GM12878 (cell line): ENCODE measurements around the gene KLHL3. TPM values are rescaled to one million over a fixed set of nuclear protein-coding genes. Genes with fewer than 3 reads are reported as not detected.

Source experiments
- ATAC-seq: fragments of 200-7000 bp; cut with Tn5 transposase; 3 replicates; pipeline ENCODE4 v1.9.1; 2020; ENCODE audit warnings: mild to moderate bottlenecking, moderate library complexity
- BruUV-seq: library from RNA; stranded (reverse); fragments of 400-500 nt; replicated peaks from 2 replicates; lab custom pipeline; 2021; lab: Mats Ljungman, UMichigan
- CTCF ChIA-PET: fragments of 300-600 bp; sonication (Branson Sonifier 250); formaldehyde crosslinking; extraction: SDS; loops from one replicate; lab custom pipeline; 2021; ENCODE audit warnings: inconsistent platforms; lab: Yijun Ruan, JAX
- POLR2A ChIA-PET: fragments of 350-600 bp; formaldehyde crosslinking; extraction: SDS; loops from one replicate; lab custom pipeline; 2021; ENCODE audit warnings: inconsistent platforms; lab: Charles Lee
- RAD21 ChIA-PET: fragments of 300-600 bp; sonication (Branson Sonifier 250); formaldehyde crosslinking; loops from one replicate; lab custom pipeline; 2023; ENCODE audit warnings: antibody characterized with exemption; ENCODE audit not compliant: unreplicated experiment; lab: Charles Lee
- SMC1A ChIA-PET: fragments of 300-600 bp; sonication (Branson Sonifier 250); formaldehyde crosslinking; loops from one replicate; lab custom pipeline; 2023; ENCODE audit not compliant: unreplicated experiment, uncharacterized antibody; lab: Charles Lee
- DNase-seq: peaks from one replicate; pipeline ENCODE4 v3.0.0-alpha.2; 2011; ENCODE audit warnings: low read depth, low spot score
- FAIRE-seq: peaks from 3 replicates; lab custom pipeline; 2011; peaks lifted over from hg19 to GRCh38; lab: Jason Lieb, UNC
- H2AFZ ChIP-seq: 2 replicates; pipeline ENCODE4 v1.6.0; 2011; ENCODE audit warnings: low read depth, low read length, control low read depth; ENCODE audit not compliant: control insufficient read depth
- H3K27ac ChIP-seq: 2 replicates; pipeline ENCODE4 v1.5.1; 2011; ENCODE audit warnings: control low read depth; ENCODE audit not compliant: control insufficient read depth, insufficient read depth
- H3K27me3 ChIP-seq, 2 experiments: replicated peaks in 1 of 2; 2 replicates each; pipeline versions ENCODE4 v1.6.0 to v1.6.1; 2011; ENCODE audit warnings: low read length in 1 of 2; ENCODE audit not compliant: control insufficient read depth in 2 of 2, insufficient read depth in 2 of 2
- H3K36me3 ChIP-seq, 2 experiments: 2 replicates each; pipeline ENCODE4 v1.5.1; 2011; ENCODE audit warnings: low read length in 1 of 2; ENCODE audit not compliant: control insufficient read depth in 2 of 2, insufficient read depth in 2 of 2
- H3K4me1 ChIP-seq: 2 replicates; pipeline ENCODE4 v1.6.1; 2011; ENCODE audit warnings: mild to moderate bottlenecking, low read length, moderate library complexity, mixed read lengths; ENCODE audit not compliant: control insufficient read depth, insufficient read depth
- H3K4me2 ChIP-seq: 2 replicates; pipeline ENCODE4 v1.6.0; 2011; ENCODE audit warnings: control low read depth; ENCODE audit not compliant: control insufficient read depth, insufficient read depth
- H3K4me3 ChIP-seq: fragments of 200-600 bp; sonication (generic); 2 replicates; pipeline ENCODE4 v1.5.1; 2016
- H3K79me2 ChIP-seq: 2 replicates; pipeline ENCODE4 v1.6.0; 2011; ENCODE audit warnings: low read length; ENCODE audit not compliant: control insufficient read depth, insufficient read depth
- H3K9ac ChIP-seq: 2 replicates; pipeline ENCODE4 v1.8.0; 2011; ENCODE audit warnings: low read length, control low read depth, mixed read lengths; ENCODE audit not compliant: control insufficient read depth, insufficient read depth
- H3K9me3 ChIP-seq: replicated peaks from 3 replicates; pipeline ENCODE4 v1.5.1; 2011; ENCODE audit warnings: mild to moderate bottlenecking, low read length; ENCODE audit not compliant: control insufficient read depth, insufficient read depth
- H4K20me1 ChIP-seq: 2 replicates; pipeline ENCODE4 v1.6.0; 2011; ENCODE audit not compliant: control insufficient read depth, insufficient read depth
- ZBED1 ChIP-seq: IDR thresholded peaks from 2 replicates; pipeline ENCODE4 v1.6.1; 2016; ENCODE audit warnings: borderline replicate concordance
- ZNF217 ChIP-seq: fragments of 450-650 bp; IDR thresholded peaks from 2 replicates; pipeline ENCODE4 v1.6.1; 2017; ENCODE audit warnings: antibody characterized with exemption, mild to moderate bottlenecking
- WGBS: methylation state at CpG from one replicate; pipeline ENCODE4 v1.1.6; 2016; ENCODE audit warnings: low lambda C conversion rate; ENCODE audit not compliant: insufficient replicate concordance, insufficient coverage; ENCODE audit errors: missing lambda C conversion rate; 5-methylcytosine and 5-hydroxymethylcytosine counted together
- in situ Hi-C: fragments of 300-500 bp; cut with MboI; formaldehyde crosslinking; loops from 9 replicates; pipeline ENCODE4 v1.14.3; 2018; ENCODE audit warnings: mixed read lengths
- intact Hi-C: fragments of 100-400 bp; cut with micrococcal nuclease; formaldehyde crosslinking; loops from one replicate; pipeline ENCODE4 v1.14.2; 2022; ENCODE audit not compliant: unreplicated experiment
- polyA plus RNA-seq, 11 experiments: library from polyadenylated mRNA; depleted of rRNA in 4 of 11; unstranded in 6 of 11; stranded (reverse) in 5 of 11; fragments of >200 nt; fragmentation: Nextera tagmentation in 4 of 11; fragmentation: Illumina TruSeq in 1 of 11; extraction: Ambion mirVana in 4 of 11; extraction: Trizol in 1 of 11; gene quantifications; 1 replicate in 1 of 11; 2 replicates in 10 of 11; pipeline versions ENCODE4 v1.2.1 to v1.2.3, GENCODE V29; 2011 to 2016; ENCODE audit warnings: inconsistent platforms in 2 of 11, missing spikeins in 2 of 11, low read depth in 1 of 11
- total RNA-seq, 4 experiments: library from RNA; depleted of rRNA in 3 of 4; stranded (reverse); fragments of >200 nt in 3 of 4; fragmentation: Illumina TruSeq in 1 of 4; extraction: Trizol in 1 of 4; gene quantifications; 2 replicates each; pipeline versions ENCODE4 v1.2.1 to v1.2.3, GENCODE V29; 2013 to 2021
- TF ChIP-seq, protein P1 (sequence below): fragments of 450-650 bp; formaldehyde crosslinking; IDR thresholded peaks from 2 replicates; pipeline ENCODE4 v1.5.0; 2022; ENCODE audit warnings: mild to moderate bottlenecking, missing genetic modification characterization

KLHL3 gene
- total and polyA plus RNA-seq, 10 of the 15 experiments (the other 5 are each of a cell fraction or from before 2014, with no cell fraction given) = 1.7 to 11.7 (median 5.6) TPM

DNA sequence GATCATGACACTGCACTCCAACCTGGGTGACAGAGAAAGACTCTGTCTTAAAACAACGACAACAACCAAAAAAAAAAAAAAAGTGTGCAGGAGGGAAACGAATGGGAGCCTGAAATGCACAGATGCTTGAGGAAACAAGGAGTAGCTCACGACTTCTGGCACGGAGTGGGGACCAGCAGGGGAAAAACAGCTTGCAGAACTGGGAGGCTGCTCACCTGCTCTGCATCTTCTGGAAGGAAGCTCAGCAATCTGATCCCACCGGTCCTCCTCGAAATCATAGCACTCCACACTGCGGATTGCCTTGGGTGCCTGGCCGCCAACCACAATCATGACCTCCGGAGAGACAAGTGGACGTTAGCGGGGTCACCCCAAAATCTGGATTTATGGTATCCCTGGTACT lies 96.2 kb downstream of the KLHL3 start:
- FAIRE-seq = no peak
- no peak overlapping the region for H3K9ac ChIP-seq
- no peaks in the 10 kb centered on the region for H3K9me3 ChIP-seq
- no peak overlapping the region for H3K27ac ChIP-seq
- no peak overlapping the region for H3K4me2 ChIP-seq
- no peak for TF ChIP-seq ZBED1
- TF ChIP-seq, protein P1, sequence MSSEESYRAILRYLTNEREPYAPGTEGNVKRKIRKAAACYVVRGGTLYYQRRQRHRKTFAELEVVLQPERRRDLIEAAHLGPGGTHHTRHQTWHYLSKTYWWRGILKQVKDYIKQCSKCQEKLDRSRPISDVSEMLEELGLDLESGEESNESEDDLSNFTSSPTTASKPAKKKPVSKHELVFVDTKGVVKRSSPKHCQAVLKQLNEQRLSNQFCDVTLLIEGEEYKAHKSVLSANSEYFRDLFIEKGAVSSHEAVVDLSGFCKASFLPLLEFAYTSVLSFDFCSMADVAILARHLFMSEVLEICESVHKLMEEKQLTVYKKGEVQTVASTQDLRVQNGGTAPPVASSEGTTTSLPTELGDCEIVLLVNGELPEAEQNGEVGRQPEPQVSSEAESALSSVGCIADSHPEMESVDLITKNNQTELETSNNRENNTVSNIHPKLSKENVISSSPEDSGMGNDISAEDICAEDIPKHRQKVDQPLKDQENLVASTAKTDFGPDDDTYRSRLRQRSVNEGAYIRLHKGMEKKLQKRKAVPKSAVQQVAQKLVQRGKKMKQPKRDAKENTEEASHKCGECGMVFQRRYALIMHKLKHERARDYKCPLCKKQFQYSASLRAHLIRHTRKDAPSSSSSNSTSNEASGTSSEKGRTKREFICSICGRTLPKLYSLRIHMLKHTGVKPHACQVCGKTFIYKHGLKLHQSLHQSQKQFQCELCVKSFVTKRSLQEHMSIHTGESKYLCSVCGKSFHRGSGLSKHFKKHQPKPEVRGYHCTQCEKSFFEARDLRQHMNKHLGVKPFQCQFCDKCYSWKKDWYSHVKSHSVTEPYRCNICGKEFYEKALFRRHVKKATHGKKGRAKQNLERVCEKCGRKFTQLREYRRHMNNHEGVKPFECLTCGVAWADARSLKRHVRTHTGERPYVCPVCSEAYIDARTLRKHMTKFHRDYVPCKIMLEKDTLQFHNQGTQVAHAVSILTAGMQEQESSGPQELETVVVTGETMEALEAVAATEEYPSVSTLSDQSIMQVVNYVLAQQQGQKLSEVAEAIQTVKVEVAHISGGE (CRISPR knock-in tag) = no peak
- TF ChIP-seq ZNF217 = no peak
- H3K79me2 ChIP-seq = no peaks in the 10 kb centered on the region
- no peaks in the 10 kb centered on the region for H3K4me1 ChIP-seq
- H2AFZ ChIP-seq = no peak overlapping the region
- BruUV-seq = no TSS peak
- CTCF ChIA-PET = interaction anchor here (1.8 to 4.2 kb wide), 4 partner anchors 10 to 102 kb away, joined by 4 to 23 read pairs (median 4); no protein-coding TSS in a partner anchor
- no peaks in the 10 kb centered on the region for H4K20me1 ChIP-seq
- no peaks in the 10 kb centered on the region; a peak in 1 of 4 replicates for H3K36me3 ChIP-seq
- in situ Hi-C loops (loop anchor here (10.0 kb wide), 1 partner anchor 425 kb away; no protein-coding TSS in a partner anchor), intact Hi-C loops (no loop called here)
- RAD21 ChIA-PET = interaction anchor here (1.3 kb wide), 1 partner anchor 97 kb away, joined by 4 read pairs; no protein-coding TSS in a partner anchor
- SMC1A ChIA-PET = interaction anchor here (0.6 to 4.1 kb wide), 3 partner anchors 10 to 140 kb away, joined by 3 to 19 read pairs (median 5); no protein-coding TSS in a partner anchor
- DNase-seq = no peak
- 83% methylated on average over 10 of the region's 11 CpGs for WGBS
- ATAC-seq = no peak
- POLR2A ChIA-PET = no interaction called here
- no peaks in the 10 kb centered on the region for H3K27me3 ChIP-seq
- H3K4me3 ChIP-seq = no peak overlapping the region
